K562 (cell line): Measurements from ENCODE around the gene NLRP12. TPM values are rescaled to one million over a fixed set of nuclear protein-coding genes. Genes with fewer than 3 reads are reported as not detected.

Experiments
- ATAC-seq: fragments of 200-7000 bp; cut with Tn5 transposase; 3 replicates; pipeline ENCODE4 v1.9.1; 2020; ENCODE audit warnings: moderate library complexity
- Bru-seq: library from RNA; stranded (reverse); fragments of 400-500 nt; gene quantifications from one replicate; lab custom pipeline; 2021; lab: Mats Ljungman, UMichigan
- BruChase-seq, 2 experiments: library from RNA; stranded (reverse); fragments of 400-500 nt; gene quantifications; one replicate each; lab custom pipeline; 2021; lab: Mats Ljungman, UMichigan
- BruUV-seq: library from RNA; stranded (reverse); fragments of 400-500 nt; replicated peaks from 2 replicates; lab custom pipeline; 2021; lab: Mats Ljungman, UMichigan
- CTCF ChIA-PET: fragments of 300-600 bp; formaldehyde crosslinking; extraction: SDS; loops from one replicate; lab custom pipeline; 2021; ENCODE audit warnings: low intra/inter-chr PET ratio; lab: Yijun Ruan, JAX
- POLR2A ChIA-PET: fragments of 300-600, 350-650 bp; sonication (Branson Sonifier 250); formaldehyde crosslinking; extraction: SDS; loops from one replicate; lab custom pipeline; 2021; ENCODE audit warnings: antibody characterized with exemption, inconsistent platforms; lab: Yijun Ruan, JAX
- DNase-seq, 4 experiments: peaks; one replicate each; pipeline versions ENCODE4 v3.0.0 to v3.0.0-alpha.2; 2011 to 2018; ENCODE audit warnings: low spot score in 3 of 4, mixed read lengths in 3 of 4; ENCODE audit errors: extremely low read depth in 1 of 4
- FAIRE-seq: peaks from 2 replicates; lab custom pipeline; 2011; peaks lifted over from hg19 to GRCh38; lab: Jason Lieb, UNC
- H2AFZ ChIP-seq: 2 replicates; pipeline ENCODE4 v1.6.0; 2011; ENCODE audit warnings: low read depth, low read length, control low read depth, inconsistent platforms
- H3K27ac ChIP-seq: fragments of 200-600 bp; 3 replicates; pipeline ENCODE4 v1.8.0; 2011; ENCODE audit warnings: low read depth, mild to moderate bottlenecking, control low read depth, inconsistent platforms, low read length, moderate library complexity, mixed read lengths; ENCODE audit errors: extremely low read depth
- H3K27me3 ChIP-seq, 2 experiments: fragments of 300-600 bp in 1 of 2; 2 replicates in 1 of 2; 3 replicates in 1 of 2; pipeline versions ENCODE4 v1.6.0 to v1.8.0; 2011; ENCODE audit warnings: inconsistent platforms in 2 of 2, low read length in 2 of 2, mild to moderate bottlenecking in 1 of 2, mixed read lengths in 1 of 2, moderate library complexity in 1 of 2; ENCODE audit not compliant: control insufficient read depth in 2 of 2, insufficient read depth in 2 of 2
- H3K36me3 ChIP-seq: fragments of 300-600 bp; 3 replicates; pipeline ENCODE4 v1.8.0; 2011; ENCODE audit warnings: mild to moderate bottlenecking, low read length, inconsistent platforms; ENCODE audit not compliant: control insufficient read depth, insufficient read depth
- H3K4me1 ChIP-seq, 2 experiments: fragments of 200-600 bp in 1 of 2; replicated peaks in 1 of 2; 2 replicates in 1 of 2; 3 replicates in 1 of 2; pipeline versions ENCODE4 v1.5.1 to v1.8.0; 2011; ENCODE audit warnings: inconsistent platforms in 2 of 2, low read length in 2 of 2, mild to moderate bottlenecking in 1 of 2, mixed read lengths in 1 of 2, moderate library complexity in 1 of 2; ENCODE audit not compliant: control insufficient read depth in 2 of 2, insufficient read depth in 2 of 2
- H3K4me2 ChIP-seq: 2 replicates; pipeline ENCODE4 v1.6.1; 2011; ENCODE audit warnings: low read length, control low read depth, inconsistent platforms, mixed read lengths; ENCODE audit not compliant: insufficient read depth
- H3K4me3 ChIP-seq: fragments of 200-600 bp; sonication (generic), shearing (Covaris generic); 2 replicates; pipeline ENCODE4 v1.5.1; 2016; ENCODE audit warnings: control low read depth, inconsistent platforms
- H3K79me2 ChIP-seq: fragments of 200-600 bp; 3 replicates; pipeline ENCODE4 v1.8.0; 2011; ENCODE audit warnings: low read length, inconsistent platforms; ENCODE audit not compliant: control insufficient read depth, insufficient read depth
- H3K9ac ChIP-seq, 2 experiments: 2 replicates each; pipeline versions ENCODE4 v1.6.0 to v1.6.1; 2011; ENCODE audit warnings: low read depth in 2 of 2, low read length in 2 of 2, control low read depth in 1 of 2, inconsistent platforms in 1 of 2, mild to moderate bottlenecking in 1 of 2, mixed read lengths in 1 of 2; ENCODE audit not compliant: insufficient read depth in 1 of 2
- H3K9me1 ChIP-seq: one replicate; pipeline ENCODE4 v1.6.0; 2011; ENCODE audit warnings: inconsistent platforms, mild to moderate bottlenecking, low read length, moderate library complexity; ENCODE audit not compliant: control insufficient read depth, insufficient read depth
- H3K9me3 ChIP-seq: replicated peaks from 2 replicates; pipeline ENCODE4 v1.5.1; 2011; ENCODE audit warnings: low read depth, low read length, inconsistent platforms; ENCODE audit not compliant: control insufficient read depth, insufficient read depth
- H4K20me1 ChIP-seq: replicated peaks from 2 replicates; pipeline ENCODE4 v1.6.1; 2011; ENCODE audit warnings: low read length, inconsistent platforms, mixed read lengths; ENCODE audit not compliant: control insufficient read depth, insufficient read depth
- ATF7 ChIP-seq: fragments of 450-650 bp; IDR thresholded peaks from 2 replicates; pipeline ENCODE4 v1.7.1; 2014; ENCODE audit warnings: mild to moderate bottlenecking, moderate library complexity
- CHD1 ChIP-seq: fragments of 200-600 bp; sonication (generic); IDR thresholded peaks from one replicate; pipeline ENCODE4 v1.6.1; 2012; ENCODE audit warnings: mild to moderate bottlenecking, moderate library complexity, low read length, inconsistent platforms
- ESRRA ChIP-seq: fragments of 450-650 bp; IDR thresholded peaks from 2 replicates; pipeline ENCODE4 v1.6.1; 2014; ENCODE audit warnings: low read depth, mild to moderate bottlenecking, moderate library complexity, borderline replicate concordance
- ETV6 ChIP-seq, 3 experiments: fragments of 150-350 bp in 1 of 3; sonication (generic) in 1 of 3; formaldehyde crosslinking in 1 of 3; IDR thresholded peaks; 2 replicates each; pipeline versions ENCODE4 v1.6.1 to v1.8.0; 2014 to 2022; ENCODE audit warnings: borderline replicate concordance in 2 of 3, low read depth in 2 of 3, antibody characterized with exemption in 1 of 3, low read length in 1 of 3, mild to moderate bottlenecking in 1 of 3, missing genetic modification reagents in 1 of 3
- KDM1A ChIP-seq, 2 experiments: fragments of 450-650 bp; IDR thresholded peaks; 2 replicates each; pipeline ENCODE4 v1.6.1; 2016; ENCODE audit warnings: mild to moderate bottlenecking in 2 of 2
- NFE2 ChIP-seq: IDR thresholded peaks from 2 replicates; pipeline ENCODE4 v1.6.1; 2014; ENCODE audit warnings: antibody characterized with exemption, low read depth
- PHF20 ChIP-seq: fragments of 450-650 bp; IDR thresholded peaks from 2 replicates; pipeline ENCODE4 v1.6.1; 2018; ENCODE audit not compliant: partially characterized antibody
- POLR3G ChIP-seq: IDR thresholded peaks from 2 replicates; pipeline ENCODE4 v1.6.1; 2011; ENCODE audit not compliant: insufficient read length, insufficient replicate concordance; ENCODE audit errors: extremely low read depth
- RBBP5 ChIP-seq: fragments of 200-600 bp; sonication (generic); IDR thresholded peaks from 2 replicates; pipeline ENCODE4 v1.6.1; 2012; ENCODE audit warnings: borderline replicate concordance, mild to moderate bottlenecking, low read length, control low read depth, inconsistent platforms; ENCODE audit not compliant: insufficient read depth, poor library complexity, severe bottlenecking
- RHOXF2B ChIP-seq: fragments of 250-450 bp; sonication (Bioruptor Pico); conservative IDR thresholded peaks from 2 replicates; pipeline ENCODE4 v1.5.1; 2021
- TCF7L2 ChIP-seq: fragments of 150-350 bp; IDR thresholded peaks from 2 replicates; pipeline ENCODE4 v1.6.1; 2016; ENCODE audit warnings: low read depth, mild to moderate bottlenecking, low read length, moderate library complexity
- ZNF277 ChIP-seq: fragments of 250-450 bp; sonication (Bioruptor Pico); IDR thresholded peaks from 2 replicates; pipeline ENCODE4 v1.8.0; 2022; ENCODE audit warnings: inconsistent platforms, mild to moderate bottlenecking, moderate library complexity, borderline replicate concordance
- WGBS: fragments of 100-300 bp; shearing (Covaris generic); methylation state at CpG from one replicate; pipeline ENCODE4 v1.1.6; 2016; ENCODE audit warnings: low coverage, mixed read lengths; ENCODE audit not compliant: insufficient coverage; ENCODE audit errors: missing lambda C conversion rate; 5-methylcytosine and 5-hydroxymethylcytosine counted together
- in situ Hi-C: fragments of 300-500 bp; cut with MboI; formaldehyde crosslinking; loops from 4 replicates; pipeline ENCODE4 v1.15.0; 2018; ENCODE audit warnings: inconsistent platforms, mixed read lengths
- intact Hi-C: fragments of 100-400 bp; cut with micrococcal nuclease; formaldehyde crosslinking; loops from 2 replicates; pipeline ENCODE4 v1.14.2; 2022
- long read RNA-seq, 3 experiments: library from polyadenylated mRNA in 2 of 3; library from RNA in 1 of 3; unstranded in 2 of 3; stranded (forward) in 1 of 3; transcript quantifications; one replicate each; pipeline ENCODE4 v2.0.0, GENCODE V29; 2019 to 2022
- polyA minus RNA-seq, 3 experiments: library from RNA; depleted of rRNA, polyadenylated mRNA; stranded (reverse); fragments of >200 nt; gene quantifications; 2 replicates each; pipeline ENCODE4 v1.2.3, GENCODE V29; 2011
- polyA plus RNA-seq, 8 experiments: library from polyadenylated mRNA; depleted of rRNA in 4 of 8; stranded (reverse) in 5 of 8; unstranded in 3 of 8; fragments of >200 nt; fragmentation: Nextera tagmentation in 2 of 8; fragmentation: Illumina TruSeq in 1 of 8; extraction: Ambion mirVana in 2 of 8; extraction: Trizol in 1 of 8; gene quantifications; 2 replicates each; pipeline versions ENCODE4 v1.2.1 to v1.2.3, GENCODE V29; 2011 to 2014; ENCODE audit warnings: inconsistent platforms in 1 of 8, missing spikeins in 1 of 8
- total RNA-seq, 7 experiments: library from RNA; depleted of rRNA in 6 of 7; stranded (reverse); fragments of >200 nt in 6 of 7; fragmentation: Illumina TruSeq in 2 of 7; extraction: Trizol in 2 of 7; gene quantifications; 2 replicates each; pipeline versions ENCODE4 v1.2.1 to v1.2.3, GENCODE V29; 2011 to 2021; ENCODE audit warnings: low replicate concordance in 1 of 7

NLRP12 gene
- total RNA-seq (2011; cell fraction: chromatin; rRNA removed; ENCODE audit: low replicate concordance), result not detected in 2 replicates
- total RNA-seq (2011; cell fraction: nucleolus; rRNA removed), result not detected in 2 replicates
- total RNA-seq (2011; cell fraction: nucleoplasm; rRNA removed), result not detected in 2 replicates
- total RNA-seq (2014; rRNA removed) (not detected in 2 replicates), total RNA-seq (2014; rRNA removed; fragmentation: Illumina TruSeq; extraction: Trizol) (not detected in 2 replicates), total RNA-seq (2015; rRNA removed; fragmentation: Illumina TruSeq; extraction: Trizol) (not detected in 2 replicates), total RNA-seq (2021) (0.04 TPM in 1 of 2 replicates, not detected in the other), polyA plus RNA-seq (2011; rRNA removed) (not detected in 2 replicates), polyA plus RNA-seq (2014; fragmentation: Illumina TruSeq; extraction: Trizol) (not detected in 2 replicates), polyA plus RNA-seq (2014; fragmentation: Nextera tagmentation; extraction: Ambion mirVana) (not detected), polyA plus RNA-seq (2014; rRNA removed) (0.03 TPM in 1 of 2 replicates, not detected in the other), polyA minus RNA-seq (2011; rRNA and poly(A)+ RNA removed) (not detected in 2 replicates), Bru-seq, nascent RNA (not detected), BruChase-seq, experiment 1, labeled RNA remaining after a 2-hour chase (percentile 6 among the genes with signal in this experiment), BruChase-seq, experiment 2, labeled RNA remaining after a 6-hour chase (not detected)
- not detected in 2 replicates for polyA plus RNA-seq (2011; cell fraction: cytosol; rRNA removed)
- polyA plus RNA-seq (2011; cell fraction: nucleus; rRNA removed), result 0.03 TPM in 1 of 2 replicates, not detected in the other
- polyA plus RNA-seq (2012), result 0.03 and 0.28 TPM in 2 replicates
- not detected in 2 replicates for polyA minus RNA-seq (2011; cell fraction: cytosol; rRNA and poly(A)+ RNA removed)
- polyA minus RNA-seq (2011; cell fraction: nucleus; rRNA and poly(A)+ RNA removed), result not detected in 2 replicates
- long read RNA-seq, experiment 1, result 0 reads
- long read RNA-seq, experiment 2, result 0 reads
- long read RNA-seq, experiment 3, result 0 reads

DNA sequence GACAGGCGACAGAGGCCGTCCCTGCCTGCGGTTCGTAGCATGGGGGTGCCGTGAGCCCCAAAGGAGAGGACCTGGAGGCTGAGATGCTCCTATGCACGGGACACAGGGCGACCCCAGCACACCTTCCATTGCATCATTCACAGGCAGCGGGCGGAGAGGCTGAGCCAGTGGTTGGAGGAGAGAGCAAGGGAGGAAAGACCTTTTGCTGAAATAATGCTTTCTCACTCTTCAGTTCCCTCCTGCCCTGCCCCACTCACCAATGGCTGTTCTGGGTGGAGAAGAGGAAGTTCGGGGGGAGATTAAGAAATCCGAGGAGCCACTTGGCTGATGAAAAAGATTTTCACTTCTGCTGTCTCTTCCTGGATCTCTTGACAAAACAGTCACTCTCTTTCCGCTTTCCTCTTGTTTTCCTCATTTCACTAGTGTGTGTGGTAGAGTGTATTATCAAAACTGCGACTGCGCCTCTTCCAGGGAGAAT, at the start of gene NLRP12:
Gene NLRP12 (minus strand): TSS at position 181 of the 478 bp plus-strand sequence. CDS start 140 bp downstream, at position 41.
- ATAC-seq, result peak; percentile 78
- POLR2A ChIA-PET, result no interaction called here
- FAIRE-seq, result no peak
- TF ChIP-seq ZNF277 (no peak), CHD1 (no peak), ESRRA (no peak), ETV6 (IDR thresholded peaks at IDR 0.05; ENCODE audit: borderline replicate concordance in 1 of 2, low read depth in 2 of 2, low read length in 1 of 2) (0 out of 4 replicates have a peak, but pooled peaks of 1 of the 2 experiments have one; percentile 58), ETV6 (CRISPR knock-in tag; IDR thresholded peaks at IDR 0.05; ENCODE audit: borderline replicate concordance) (no peak), TCF7L2 (no peak), NFE2 (peak; percentile 67), RBBP5 (no peak), KDM1A (IDR thresholded peaks at IDR 0.05) (no peak), RHOXF2B (CRISPR knock-in tag) (no peak), PHF20 (no peak), ATF7 (0 out of 2 replicates have a peak, but pooled peaks have one; percentile 33), POLR3G (no peak)

More for the DNA sequence above, at the start of gene NLRP12:
- Histone ChIP-seq H2AFZ (no peak within 1 kb of the TSS), H3K9me1 (no peaks in the 10 kb centered on the region), H3K27me3 (peaks cover 4 to 26% of the 10 kb centered on the region in 2 experiments; a peak in 3 of 5 replicates), H3K4me2 (0 out of 2 replicates have a peak within 1 kb of the TSS, but pooled peaks have one; percentile 18), H3K9ac (peak within 1 kb of the TSS in 1 of 2 experiments; percentile 64; a peak in 1 of 4 replicates), H3K4me1 (no peaks in the 10 kb centered on the region; a peak in 1 of 5 replicates), H3K9me3 (no peaks in the 10 kb centered on the region), H3K4me3 (no peak within 1 kb of the TSS), H4K20me1 (no peaks in the 10 kb centered on the region), H3K36me3 (no peaks in the 10 kb centered on the region), H3K27ac (no peak within 1 kb of the TSS), H3K79me2 (no peaks in the 10 kb centered on the region)
- no TSS peak for BruUV-seq
- CTCF ChIA-PET, result no interaction called here
- under 1% methylated on average over 14 of the region's 14 CpGs for WGBS
- in situ Hi-C loops (no loop called here), intact Hi-C loops (no loop called here)
- DNase-seq, result no peak
